HCT116 (cell line): ENCODE data around the gene MAML2. TPM values are rescaled to one million over a fixed set of nuclear protein-coding genes. Genes with fewer than 3 reads are reported as not detected.

Experiments
- ATAC-seq: fragments of 200-7000 bp; cut with Tn5 transposase; 2 replicates; pipeline ENCODE4 v1.9.1; 2020; ENCODE audit warnings: mild to moderate bottlenecking, moderate library complexity
- BruUV-seq: library from RNA; stranded (reverse); fragments of 400-500 nt; replicated peaks from 2 replicates; lab custom pipeline; 2021; lab: Mats Ljungman, UMichigan
- CTCF ChIA-PET: fragments of 300-600 bp; sonication (Branson Sonifier 250); formaldehyde crosslinking; loops from one replicate; lab custom pipeline; 2021; ENCODE audit warnings: antibody characterized with exemption; lab: Charles Lee
- POLR2A ChIA-PET: fragments of 300-600, 350-600 bp; sonication (Branson Sonifier 250); formaldehyde crosslinking; loops from one replicate; lab custom pipeline; 2021; ENCODE audit warnings: antibody characterized with exemption; lab: Charles Lee
- RAD21 ChIA-PET, 2 experiments: fragments of 300-600 bp; sonication (Branson Sonifier 250); formaldehyde crosslinking; loops; one replicate each; lab custom pipeline; 2023; ENCODE audit warnings: low total read pairs in 2 of 2; ENCODE audit not compliant: uncharacterized antibody in 2 of 2, unreplicated experiment in 2 of 2, low non-redundant PET in 1 of 2; lab: Charles Lee
- DNase-seq: peaks from one replicate; pipeline ENCODE4 v3.0.0-alpha.2; 2010; ENCODE audit warnings: low read depth, low spot score
- H2AFZ ChIP-seq: fragments of 200-600 bp; shearing (Covaris generic), sonication (generic); 2 replicates; pipeline ENCODE4 v1.6.1; 2017; ENCODE audit warnings: low read depth, mixed run types, mixed read lengths, antibody characterized with exemption, low read length; ENCODE audit not compliant: poor library complexity, severe bottlenecking
- H3K27ac ChIP-seq: 2 replicates; pipeline ENCODE4 v1.5.1; 2012; ENCODE audit warnings: low read depth, low read length
- H3K27me3 ChIP-seq: fragments of 200-600 bp; sonication (generic); 2 replicates; pipeline ENCODE4 v1.6.1; 2016; ENCODE audit warnings: mixed run types, low read length, mixed read lengths; ENCODE audit not compliant: insufficient read depth
- H3K36me3 ChIP-seq, 2 experiments: fragments of 200-500 bp in 1 of 2; fragments of 200-600 bp in 1 of 2; sonication (Bioruptor generic) in 1 of 2; sonication (generic) in 1 of 2; 2 replicates each; pipeline versions ENCODE4 v1.5.1 to v1.6.1; 2014 to 2016; ENCODE audit warnings: low read length in 2 of 2, inconsistent platforms in 1 of 2, mixed read lengths in 1 of 2, mixed run types in 1 of 2; ENCODE audit not compliant: insufficient read depth in 2 of 2, control insufficient read depth in 1 of 2
- H3K4me1 ChIP-seq, 2 experiments: fragments of 200-600 bp in 1 of 2; sonication (generic) in 1 of 2; 2 replicates each; pipeline versions ENCODE4 v1.5.1 to v1.6.1; 2012 to 2017; ENCODE audit warnings: low read length in 2 of 2, inconsistent platforms in 1 of 2, mild to moderate bottlenecking in 1 of 2, mixed read lengths in 1 of 2, mixed run types in 1 of 2, moderate library complexity in 1 of 2; ENCODE audit not compliant: insufficient read depth in 2 of 2, control insufficient read depth in 1 of 2
- H3K4me2 ChIP-seq: fragments of 200-600 bp; sonication (generic); 2 replicates; pipeline ENCODE4 v1.6.1; 2017; ENCODE audit warnings: mixed run types, low read length, mixed read lengths
- H3K4me3 ChIP-seq, 2 experiments: fragments of 200-600 bp in 1 of 2; sonication (generic) in 1 of 2; replicated peaks in 1 of 2; 2 replicates each; pipeline ENCODE4 v1.5.1; 2011 to 2016; ENCODE audit warnings: low read length in 2 of 2, control low read depth in 1 of 2, low read depth in 1 of 2, mild to moderate bottlenecking in 1 of 2, mixed read lengths in 1 of 2, mixed run types in 1 of 2
- H3K79me2 ChIP-seq: fragments of 200-600 bp; sonication (generic); 2 replicates; pipeline ENCODE4 v1.6.1; 2017; ENCODE audit warnings: mild to moderate bottlenecking, mixed run types, low read length, moderate library complexity, mixed read lengths; ENCODE audit not compliant: insufficient read depth
- H3K9ac ChIP-seq: fragments of 200-600 bp; sonication (generic); 2 replicates; pipeline ENCODE4 v1.6.1; 2016; ENCODE audit warnings: low read length, mixed read lengths
- H3K9me2 ChIP-seq: fragments of 200-600 bp; sonication (generic), shearing (Covaris generic); 2 replicates; pipeline ENCODE4 v1.6.1; 2017; ENCODE audit warnings: mixed run types, mild to moderate bottlenecking, moderate library complexity; ENCODE audit not compliant: insufficient read depth
- H3K9me3 ChIP-seq, 2 experiments: fragments of 200-500 bp in 1 of 2; fragments of 200-600 bp in 1 of 2; sonication (Bioruptor generic) in 1 of 2; sonication (generic) in 1 of 2; 2 replicates each; pipeline ENCODE4 v1.6.1; 2014 to 2017; ENCODE audit warnings: low read length in 2 of 2, mixed read lengths in 2 of 2, inconsistent platforms in 1 of 2, low read depth in 1 of 2, mild to moderate bottlenecking in 1 of 2, mixed run types in 1 of 2, moderate library complexity in 1 of 2; ENCODE audit not compliant: control insufficient read depth in 1 of 2, insufficient read depth in 1 of 2
- H4K20me1 ChIP-seq: fragments of 200-600 bp; sonication (generic), shearing (Covaris generic); 2 replicates; pipeline ENCODE4 v1.6.1; 2017; ENCODE audit warnings: mixed run types, mild to moderate bottlenecking, moderate library complexity; ENCODE audit not compliant: insufficient read depth
- EGR1 ChIP-seq: IDR thresholded peaks from 2 replicates; pipeline ENCODE4 v1.6.1; 2012; ENCODE audit warnings: low read depth
- EZH2 ChIP-seq: fragments of 200-600 bp; sonication (generic); IDR thresholded peaks from 2 replicates; pipeline ENCODE4 v1.6.1; 2017; ENCODE audit warnings: antibody characterized with exemption, mixed run types
- EZH2phosphoT487 ChIP-seq: fragments of 200-600 bp; IDR thresholded peaks from 2 replicates; pipeline ENCODE4 v1.6.1; 2018; ENCODE audit warnings: antibody characterized with exemption, borderline replicate concordance
- YY1 ChIP-seq: IDR thresholded peaks from 2 replicates; pipeline ENCODE4 v1.6.1; 2011; ENCODE audit warnings: low read length, low read depth, moderate library complexity, mild to moderate bottlenecking; ENCODE audit not compliant: insufficient replicate concordance; ENCODE audit errors: extremely low read depth
- ZFX ChIP-seq: fragments of 450-650 bp; IDR thresholded peaks from 2 replicates; pipeline ENCODE4 v1.6.1; 2017
- intact Hi-C: fragments of 100-400 bp; cut with micrococcal nuclease; formaldehyde crosslinking; loops from 2 replicates; pipeline ENCODE4 v1.10.0; 2022
- total RNA-seq: library from RNA; stranded (reverse); gene quantifications from one replicate; pipeline ENCODE4 v1.2.1, GENCODE V29; 2021; ENCODE audit not compliant: unreplicated experiment
- TF ChIP-seq, protein P1 (sequence below): IDR thresholded peaks from 2 replicates; pipeline ENCODE4 v1.6.1; 2012
- TF ChIP-seq, protein P2 (sequence below): IDR thresholded peaks from 2 replicates; pipeline ENCODE4 v1.6.1; 2012
- TF ChIP-seq, protein P3 (sequence below), 3 experiments: fragments of 200-600 bp in 1 of 3; sonication (generic) in 1 of 3; IDR thresholded peaks in 2 of 3; conservative IDR thresholded peaks in 1 of 3; 2 replicates each; pipeline ENCODE4 v1.5.1; 2012 to 2017; ENCODE audit warnings: low read depth in 2 of 3, low read length in 2 of 3, antibody characterized with exemption in 1 of 3, borderline replicate concordance in 1 of 3, control low read depth in 1 of 3, mild to moderate bottlenecking in 1 of 3, mixed read lengths in 1 of 3, mixed run types in 1 of 3, moderate library complexity in 1 of 3; ENCODE audit not compliant: insufficient read depth in 1 of 3

Gene MAML2
- total RNA-seq, 1 experiment from 2014 or later: 2.6 TPM

DNA sequence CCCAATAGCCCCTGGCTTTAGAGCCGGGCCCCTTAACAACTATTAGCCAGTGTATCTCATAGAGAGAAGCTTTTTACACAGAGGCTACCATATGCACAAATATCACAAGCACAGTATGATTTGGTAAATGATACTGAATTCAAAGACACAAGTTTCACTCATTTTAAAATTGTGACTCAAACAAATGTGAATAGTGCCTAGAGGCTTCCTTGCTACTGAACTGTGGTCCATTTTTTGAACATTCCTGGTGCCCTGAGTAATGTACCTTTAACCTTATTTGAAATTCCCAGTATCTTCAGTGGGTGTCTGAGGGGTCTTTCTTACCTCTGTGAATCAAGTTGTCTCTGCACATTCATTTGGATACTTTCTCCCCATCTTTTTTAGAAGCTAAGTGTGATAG is 156.2 kb downstream of the MAML2 start:
- H2AFZ ChIP-seq: no peak overlapping the region
- H3K4me3 ChIP-seq: no peak overlapping the region
- intact Hi-C loops: no loop called here
- ChIA-PET CTCF (interaction anchor here (1.3 kb wide), 1 partner anchor 156 kb away, joined by 4 read pairs; the partner anchor contains the start of gene MAML2), POLR2A (interaction anchor here (0.6 kb wide), 2 partner anchors 21 to 42 kb away, joined by 3 read pairs; no protein-coding TSS in a partner anchor), RAD21 (no interaction called here)
- H3K4me2 ChIP-seq: no peak overlapping the region
- H3K27ac ChIP-seq: no peak overlapping the region
- ATAC-seq (no peak), DNase-seq (no peak)
- no peaks in the 10 kb centered on the region for H3K9me3 ChIP-seq
- H4K20me1 ChIP-seq: no peaks in the 10 kb centered on the region
- BruUV-seq: no TSS peak
- H3K79me2 ChIP-seq: no peaks in the 10 kb centered on the region
- no peaks in the 10 kb centered on the region for H3K9me2 ChIP-seq
- peaks cover 0 to 21% of the 10 kb centered on the region in 2 experiments; a peak in 2 of 4 replicates for H3K4me1 ChIP-seq
- no peak overlapping the region for H3K9ac ChIP-seq
- no peak for TF ChIP-seq YY1
- TF ChIP-seq, protein P1, sequence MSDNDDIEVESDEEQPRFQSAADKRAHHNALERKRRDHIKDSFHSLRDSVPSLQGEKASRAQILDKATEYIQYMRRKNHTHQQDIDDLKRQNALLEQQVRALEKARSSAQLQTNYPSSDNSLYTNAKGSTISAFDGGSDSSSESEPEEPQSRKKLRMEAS: no peak
- TF ChIP-seq, protein P2, sequence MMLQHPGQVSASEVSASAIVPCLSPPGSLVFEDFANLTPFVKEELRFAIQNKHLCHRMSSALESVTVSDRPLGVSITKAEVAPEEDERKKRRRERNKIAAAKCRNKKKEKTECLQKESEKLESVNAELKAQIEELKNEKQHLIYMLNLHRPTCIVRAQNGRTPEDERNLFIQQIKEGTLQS: no peak
- TF ChIP-seq EZH2: no peak
- no peak for TF ChIP-seq EZH2phosphoT487
- TF ChIP-seq EGR1: no peak
- TF ChIP-seq ZFX: no peak
- TF ChIP-seq, protein P3, sequence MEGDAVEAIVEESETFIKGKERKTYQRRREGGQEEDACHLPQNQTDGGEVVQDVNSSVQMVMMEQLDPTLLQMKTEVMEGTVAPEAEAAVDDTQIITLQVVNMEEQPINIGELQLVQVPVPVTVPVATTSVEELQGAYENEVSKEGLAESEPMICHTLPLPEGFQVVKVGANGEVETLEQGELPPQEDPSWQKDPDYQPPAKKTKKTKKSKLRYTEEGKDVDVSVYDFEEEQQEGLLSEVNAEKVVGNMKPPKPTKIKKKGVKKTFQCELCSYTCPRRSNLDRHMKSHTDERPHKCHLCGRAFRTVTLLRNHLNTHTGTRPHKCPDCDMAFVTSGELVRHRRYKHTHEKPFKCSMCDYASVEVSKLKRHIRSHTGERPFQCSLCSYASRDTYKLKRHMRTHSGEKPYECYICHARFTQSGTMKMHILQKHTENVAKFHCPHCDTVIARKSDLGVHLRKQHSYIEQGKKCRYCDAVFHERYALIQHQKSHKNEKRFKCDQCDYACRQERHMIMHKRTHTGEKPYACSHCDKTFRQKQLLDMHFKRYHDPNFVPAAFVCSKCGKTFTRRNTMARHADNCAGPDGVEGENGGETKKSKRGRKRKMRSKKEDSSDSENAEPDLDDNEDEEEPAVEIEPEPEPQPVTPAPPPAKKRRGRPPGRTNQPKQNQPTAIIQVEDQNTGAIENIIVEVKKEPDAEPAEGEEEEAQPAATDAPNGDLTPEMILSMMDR (IDR thresholded peaks at IDR 0.05 in 2 of 3, conservative IDR thresholded peaks at IDR 0.05 in 1 of 3; ENCODE audit: borderline replicate concordance in 1 of 3, insufficient read depth in 1 of 3, low read depth in 2 of 3, low read length in 2 of 3): no peak
- H3K36me3 ChIP-seq: no peaks in the 10 kb centered on the region
- no peaks in the 10 kb centered on the region for H3K27me3 ChIP-seq
